Activated naive CD4-positive, alpha-beta T cell treated with anti-CD3 and anti-CD28 coated beads, Interleukin-2, amount 10 ng/mL, durations not matched to agents 7 days and 5 days (primary cell): Measurements from ENCODE around the gene IFI27L1.
A peak's percentile ranks its signal among the peaks of the same experiment; 100 is the strongest.

Experiments used
- CTCF ChIA-PET: fragments of 350-600 bp; sonication (Branson Sonifier 250); formaldehyde crosslinking; loops from one replicate; lab custom pipeline; 2021; ENCODE audit warnings: antibody characterized with exemption; lab: Charles Lee
- DNase-seq: peaks from one replicate; pipeline ENCODE4 v3.0.0-alpha.2; 2020
- H3K27ac Mint-ChIP-seq: one replicate; pipeline ENCODE4 v1.8.0; 2021; ENCODE audit warnings: mild to moderate bottlenecking, moderate library complexity, mixed read lengths
- H3K27me3 Mint-ChIP-seq: one replicate; pipeline ENCODE4 v1.8.0; 2021; ENCODE audit warnings: mild to moderate bottlenecking, mixed read lengths
- H3K36me3 Mint-ChIP-seq: one replicate; pipeline ENCODE4 v1.8.0; 2021; ENCODE audit warnings: mixed read lengths
- H3K4me1 Mint-ChIP-seq: one replicate; pipeline ENCODE4 v1.8.0; 2021; ENCODE audit warnings: mixed read lengths
- H3K4me3 Mint-ChIP-seq: one replicate; pipeline ENCODE4 v1.8.0; 2021; ENCODE audit warnings: mild to moderate bottlenecking, moderate library complexity, mixed read lengths
- H3K9me3 Mint-ChIP-seq: one replicate; pipeline ENCODE4 v1.8.0; 2021; ENCODE audit warnings: mixed read lengths

The IFI27L1 gene

DNA sequence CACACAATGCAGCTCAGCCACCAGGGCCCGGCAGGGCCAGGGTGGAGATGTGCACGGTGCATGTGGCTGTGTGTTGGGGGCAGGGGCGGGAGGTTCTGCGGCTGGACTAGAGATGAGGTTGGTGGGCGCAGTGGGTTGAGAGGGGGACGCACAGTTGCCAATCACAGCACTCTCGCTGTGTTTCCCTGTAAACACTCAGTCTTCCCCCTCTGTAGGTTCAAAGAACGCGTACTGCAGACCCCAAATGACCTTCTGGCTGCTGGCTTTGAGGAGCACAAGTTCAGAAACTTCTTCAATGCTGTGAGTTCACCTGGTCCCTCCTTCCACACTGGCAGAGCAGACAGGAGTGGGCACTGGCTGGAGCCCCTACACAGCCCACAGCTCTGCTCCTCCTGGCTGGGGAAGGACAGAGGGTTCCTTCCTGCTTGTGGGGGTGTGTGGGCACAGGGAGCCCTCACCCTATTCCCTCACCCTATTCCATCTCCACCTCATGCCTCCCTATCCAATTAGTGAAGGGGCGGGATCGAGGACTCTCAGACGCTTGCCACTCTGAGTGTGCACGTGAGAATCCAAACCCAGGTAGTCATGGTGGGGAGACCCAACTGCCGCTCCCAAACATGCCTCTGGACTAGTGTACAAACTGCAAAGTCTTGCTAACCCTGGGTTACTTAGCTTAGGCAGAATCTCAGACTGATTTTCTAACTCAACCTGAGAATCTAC is 37.2 kb upstream of the IFI27L1 start:
- no peaks in the 10 kb centered on the region for H3K9me3 Mint-ChIP-seq
- no peak overlapping the region for H3K4me3 Mint-ChIP-seq
- no peaks in the 10 kb centered on the region for H3K27me3 Mint-ChIP-seq
- CTCF ChIA-PET: no interaction called here
- no peaks in the 10 kb centered on the region for H3K4me1 Mint-ChIP-seq
- no peak overlapping the region for H3K27ac Mint-ChIP-seq
- DNase-seq: no peak
- H3K36me3 Mint-ChIP-seq: peaks cover 22% of the 10 kb centered on the region

DNA sequence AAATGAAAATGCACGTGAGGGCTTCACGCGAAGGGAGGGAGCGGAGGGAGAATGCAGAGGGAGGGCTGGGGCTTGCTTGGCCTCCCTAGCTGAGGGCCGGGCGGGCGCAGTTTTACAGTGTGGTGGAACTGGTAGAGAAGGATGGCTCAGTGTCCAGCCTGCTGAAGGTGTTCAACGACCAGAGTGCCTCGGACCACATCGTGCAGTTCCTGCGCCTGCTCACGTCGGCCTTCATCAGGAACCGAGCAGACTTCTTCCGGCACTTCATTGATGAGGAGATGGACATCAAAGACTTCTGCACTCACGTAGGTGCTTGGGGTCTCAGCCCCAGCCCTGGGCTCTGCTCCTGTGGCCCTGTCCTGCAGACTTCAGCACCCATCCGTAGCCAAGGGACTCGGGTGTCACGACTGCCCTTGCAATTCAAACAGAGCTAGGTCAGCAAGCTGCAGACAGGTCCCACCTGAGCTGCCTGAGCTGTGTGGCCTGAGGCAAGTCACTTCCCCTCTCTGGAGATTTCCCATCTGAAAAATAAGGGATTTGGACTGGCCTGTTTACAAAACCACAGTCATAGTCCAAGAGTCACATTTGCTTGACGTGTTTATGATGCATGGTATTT is 36.5 kb upstream of the IFI27L1 start:
- Mint-ChIP-seq H3K4me3 (no peak overlapping the region), H3K9me3 (no peaks in the 10 kb centered on the region), H3K27me3 (no peaks in the 10 kb centered on the region), H3K4me1 (no peaks in the 10 kb centered on the region), H3K36me3 (peaks cover 22% of the 10 kb centered on the region), H3K27ac (no peak overlapping the region)
- no peak for DNase-seq
- CTCF ChIA-PET: interaction anchor here (0.8 to 1.5 kb wide), 2 partner anchors 17 to 105 kb away, joined by 3 read pairs; no protein-coding TSS in a partner anchor

GRCh38 chr14:94045101-94045500 is 36.0 kb upstream of the IFI27L1 start:
- no peak overlapping the region for H3K27ac Mint-ChIP-seq
- no peak overlapping the region for H3K4me3 Mint-ChIP-seq
- H3K4me1 Mint-ChIP-seq: no peaks in the 10 kb centered on the region
- DNase-seq: no peak
- no peaks in the 10 kb centered on the region for H3K27me3 Mint-ChIP-seq
- no peaks in the 10 kb centered on the region for H3K9me3 Mint-ChIP-seq
- H3K36me3 Mint-ChIP-seq: peaks cover 25% of the 10 kb centered on the region
- CTCF ChIA-PET: interaction anchor here (0.8 to 2.4 kb wide), 3 partner anchors 8 to 105 kb away, joined by 3 to 10 read pairs (median 3); no protein-coding TSS in a partner anchor

DNA sequence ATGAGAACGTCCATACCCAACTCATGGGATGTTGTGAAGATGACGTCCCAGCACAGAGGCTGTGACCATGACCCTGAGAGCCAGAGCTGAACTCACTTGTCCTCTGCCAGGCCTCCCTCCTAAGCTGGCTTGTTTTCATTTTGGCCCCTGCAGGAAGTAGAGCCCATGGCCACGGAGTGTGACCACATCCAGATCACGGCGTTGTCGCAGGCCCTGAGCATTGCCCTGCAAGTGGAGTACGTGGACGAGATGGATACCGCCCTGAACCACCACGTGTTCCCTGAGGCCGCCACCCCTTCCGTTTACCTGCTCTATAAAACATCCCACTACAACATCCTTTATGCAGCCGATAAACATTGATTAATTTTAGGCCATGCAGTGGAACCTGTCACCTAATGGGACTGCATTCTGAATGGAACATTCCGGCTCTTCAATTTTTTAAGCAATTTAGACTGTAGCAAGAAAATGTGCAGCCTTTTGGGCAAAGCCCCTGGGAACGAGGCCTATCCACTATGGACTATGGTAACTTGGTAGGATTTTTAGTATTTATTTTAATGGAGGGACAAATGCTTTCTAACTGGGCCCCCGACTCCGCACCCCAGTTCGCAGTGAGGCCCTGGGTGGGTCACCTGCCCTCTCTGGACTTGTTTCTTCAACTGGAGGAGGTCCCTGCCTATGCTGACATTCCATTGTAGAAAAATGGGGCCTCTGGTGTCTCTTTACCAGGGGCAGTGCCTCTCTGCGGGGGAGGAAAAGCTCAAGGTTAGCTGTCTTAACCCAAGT is 35.4 kb upstream of the IFI27L1 start:
- H3K27me3 Mint-ChIP-seq: no peaks in the 10 kb centered on the region
- H3K9me3 Mint-ChIP-seq: no peaks in the 10 kb centered on the region
- H3K27ac Mint-ChIP-seq: no peak overlapping the region
- H3K4me1 Mint-ChIP-seq: no peaks in the 10 kb centered on the region
- CTCF ChIA-PET: interaction anchor here (0.8 to 2.4 kb wide), 3 partner anchors 9 to 106 kb away, joined by 3 to 10 read pairs (median 3); no protein-coding TSS in a partner anchor
- H3K4me3 Mint-ChIP-seq: no peak overlapping the region
- H3K36me3 Mint-ChIP-seq: peaks cover 31% of the 10 kb centered on the region
- no peak for DNase-seq

DNA sequence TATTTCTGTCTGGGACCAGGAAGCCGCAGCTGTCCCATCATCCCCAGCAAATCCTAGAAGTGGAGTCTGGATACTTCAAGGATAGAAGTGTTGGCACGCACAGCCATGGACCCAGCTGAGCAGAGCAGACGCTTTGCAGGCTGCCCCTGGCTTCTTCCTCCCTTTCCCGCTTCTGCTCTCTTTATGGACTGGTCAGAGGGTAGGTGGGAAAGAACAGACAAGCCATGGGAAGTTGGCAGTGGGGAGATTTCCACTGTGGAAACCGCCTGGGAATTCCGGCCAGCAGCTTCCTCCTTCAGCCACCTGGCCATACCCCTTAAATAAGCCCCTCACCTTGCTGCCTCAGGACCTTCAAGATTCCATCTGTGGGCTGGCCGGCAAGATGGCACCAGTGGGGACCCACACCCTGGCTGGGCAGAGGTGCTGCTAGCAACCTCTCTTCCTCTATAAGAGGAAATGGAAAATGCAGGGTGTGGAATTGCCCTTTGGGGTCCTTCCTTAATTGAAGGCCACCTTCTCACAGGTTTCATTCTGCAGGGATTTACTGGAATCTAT is 34.3 kb upstream of the IFI27L1 start:
- CTCF ChIA-PET: interaction anchor here (2.4 to 8.0 kb wide), 2 partner anchors 10 to 91 kb away, joined by 10 to 50 read pairs; no protein-coding TSS in a partner anchor
- H3K27me3 Mint-ChIP-seq: no peaks in the 10 kb centered on the region
- H3K9me3 Mint-ChIP-seq: no peaks in the 10 kb centered on the region
- H3K27ac Mint-ChIP-seq: no peak overlapping the region
- no peaks in the 10 kb centered on the region for H3K4me1 Mint-ChIP-seq
- H3K36me3 Mint-ChIP-seq: peaks cover 41% of the 10 kb centered on the region
- DNase-seq: no peak
- no peak overlapping the region for H3K4me3 Mint-ChIP-seq

GRCh38 chr14:94047581-94047980 is 33.5 kb upstream of the IFI27L1 start:
- Mint-ChIP-seq H3K9me3 (no peaks in the 10 kb centered on the region), H3K4me3 (no peak overlapping the region), H3K36me3 (peaks cover 48% of the 10 kb centered on the region), H3K27me3 (no peaks in the 10 kb centered on the region), H3K27ac (peak overlapping the region; percentile 20), H3K4me1 (peaks cover 6% of the 10 kb centered on the region)
- DNase-seq: no peak
- CTCF ChIA-PET: interaction anchor here (1.3 to 8.0 kb wide), 4 partner anchors 11 to 90 kb away, joined by 3 to 50 read pairs (median 13); no protein-coding TSS in a partner anchor

GRCh38 chr14:94048691-94049624 is 32.2 kb upstream of the IFI27L1 start:
- Mint-ChIP-seq H3K9me3 (no peaks in the 10 kb centered on the region), H3K36me3 (peaks cover 55% of the 10 kb centered on the region), H3K4me3 (no peak overlapping the region), H3K27me3 (no peaks in the 10 kb centered on the region), H3K27ac (no peak overlapping the region), H3K4me1 (peaks cover 13% of the 10 kb centered on the region)
- CTCF ChIA-PET: interaction anchor here (0.8 to 8.0 kb wide), 5 partner anchors 13 to 109 kb away, joined by 3 to 50 read pairs (median 3); no protein-coding TSS in a partner anchor
- DNase-seq: no peak

GRCh38 chr14:94049625-94050023 is 31.5 kb upstream of the IFI27L1 start:
- peaks cover 62% of the 10 kb centered on the region for H3K36me3 Mint-ChIP-seq
- no peaks in the 10 kb centered on the region for H3K27me3 Mint-ChIP-seq
- no peak overlapping the region for H3K4me3 Mint-ChIP-seq
- CTCF ChIA-PET: interaction anchor here (0.9 to 8.0 kb wide), 4 partner anchors 13 to 88 kb away, joined by 3 to 50 read pairs (median 28); no protein-coding TSS in a partner anchor
- H3K27ac Mint-ChIP-seq: no peak overlapping the region
- H3K9me3 Mint-ChIP-seq: no peaks in the 10 kb centered on the region
- no peak for DNase-seq
- peaks cover 20% of the 10 kb centered on the region for H3K4me1 Mint-ChIP-seq

- no peaks in the 10 kb centered on the region for H3K9me3 Mint-ChIP-seq
- CTCF ChIA-PET: interaction anchor here (5.7 to 8.0 kb wide), 2 partner anchors 14 to 87 kb away, joined by 39 to 50 read pairs; no protein-coding TSS in a partner anchor
- no peak overlapping the region for H3K27ac Mint-ChIP-seq
- no peak for DNase-seq
- peaks cover 65% of the 10 kb centered on the region for H3K36me3 Mint-ChIP-seq
- no peaks in the 10 kb centered on the region for H3K27me3 Mint-ChIP-seq
- no peak overlapping the region for H3K4me3 Mint-ChIP-seq
- H3K4me1 Mint-ChIP-seq: peaks cover 27% of the 10 kb centered on the region
Measured at GRCh38 chr14:94050231-94050880, 30.8 kb upstream of the IFI27L1 start.

- Mint-ChIP-seq H3K27me3 (no peaks in the 10 kb centered on the region), H3K4me3 (no peak overlapping the region), H3K27ac (peak overlapping the region; percentile 25), H3K9me3 (no peaks in the 10 kb centered on the region), H3K36me3 (peaks cover 65% of the 10 kb centered on the region), H3K4me1 (peaks cover 32% of the 10 kb centered on the region)
- CTCF ChIA-PET: interaction anchor here (0.8 to 8.0 kb wide), 5 partner anchors 15 to 129 kb away, joined by 3 to 50 read pairs (median 7); no protein-coding TSS in a partner anchor
- no peak for DNase-seq
Measured at GRCh38 chr14:94051115-94051514, 30.0 kb upstream of the IFI27L1 start.

DNA sequence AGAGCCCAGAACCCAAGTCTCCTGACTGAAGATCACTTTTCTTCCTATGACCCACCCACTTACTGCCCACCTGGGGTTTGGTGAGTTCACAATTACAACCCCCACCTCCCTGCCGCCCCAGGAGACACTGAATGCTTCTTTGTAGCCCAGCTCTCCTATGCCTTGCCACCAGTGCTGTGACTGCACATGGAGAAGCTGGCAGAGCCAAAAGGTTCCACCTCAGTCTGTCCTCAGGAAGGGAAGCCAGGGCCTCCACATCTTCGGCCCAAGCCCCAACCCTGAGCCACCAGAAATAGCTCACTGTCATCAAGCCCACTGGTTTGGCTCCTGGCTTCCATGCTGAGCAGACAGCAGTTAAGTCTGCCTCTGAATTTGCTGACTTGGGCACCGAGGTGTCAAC is 29.3 kb upstream of the IFI27L1 start:
- Mint-ChIP-seq H3K9me3 (no peaks in the 10 kb centered on the region), H3K36me3 (peaks cover 72% of the 10 kb centered on the region), H3K4me1 (peaks cover 39% of the 10 kb centered on the region), H3K4me3 (no peak overlapping the region), H3K27ac (peak overlapping the region; percentile 25), H3K27me3 (no peaks in the 10 kb centered on the region)
- CTCF ChIA-PET: interaction anchor here (0.8 to 8.0 kb wide), 8 partner anchors 15 to 128 kb away, joined by 3 to 50 read pairs (median 6); partner anchors contain the start of gene IFI27L1
- no peak for DNase-seq

DNA sequence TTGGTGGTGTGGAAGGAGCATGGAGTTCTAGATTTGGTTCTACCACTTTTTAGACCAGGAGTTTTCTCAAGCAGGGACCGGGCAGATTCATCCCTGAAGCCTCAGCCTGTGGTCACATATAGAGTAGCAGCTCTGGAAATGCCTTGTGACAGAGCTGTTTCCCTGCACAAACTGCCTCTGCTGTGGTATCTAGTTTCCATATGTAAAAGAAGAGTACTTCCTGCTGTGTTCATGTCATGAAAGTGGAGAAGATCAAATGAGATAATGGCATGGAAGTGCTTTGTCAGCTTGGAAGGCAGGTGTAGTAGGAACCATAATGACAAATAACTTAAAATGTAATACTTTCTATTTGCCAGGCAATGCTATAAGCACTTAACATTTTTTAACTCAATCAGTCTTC is 28.9 kb upstream of the IFI27L1 start:
- CTCF ChIA-PET: interaction anchor here (0.6 to 8.0 kb wide), 7 partner anchors 16 to 128 kb away, joined by 3 to 50 read pairs (median 7); partner anchors contain the start of gene IFI27L1
- peaks cover 43% of the 10 kb centered on the region for H3K4me1 Mint-ChIP-seq
- peaks cover 72% of the 10 kb centered on the region for H3K36me3 Mint-ChIP-seq
- DNase-seq: no peak
- no peak overlapping the region for H3K4me3 Mint-ChIP-seq
- no peaks in the 10 kb centered on the region for H3K27me3 Mint-ChIP-seq
- no peaks in the 10 kb centered on the region for H3K9me3 Mint-ChIP-seq
- H3K27ac Mint-ChIP-seq: peak overlapping the region; percentile 77
